ENCODE results near the gene NOD2.

DNA sequence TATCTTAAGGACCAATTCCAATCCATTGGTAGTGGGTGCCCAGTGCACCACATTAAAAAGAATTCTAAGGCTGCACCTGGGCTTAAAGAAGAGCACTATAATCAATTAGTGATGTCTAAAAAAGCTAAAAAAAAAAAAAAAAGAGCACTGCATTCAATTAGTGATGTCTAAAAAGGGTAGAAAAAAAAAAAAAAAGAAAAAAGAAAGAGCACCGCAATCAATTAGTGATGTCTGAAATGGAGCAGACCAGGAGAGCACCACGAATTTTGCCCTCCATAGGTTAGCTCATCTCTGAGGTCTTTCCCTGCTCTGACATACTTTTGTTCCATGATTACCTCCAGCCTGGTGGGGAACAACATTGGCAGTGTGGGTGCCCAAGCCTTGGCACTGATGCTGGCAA, 29.6 kb downstream of the NOD2 start:
- TF ChIP-seq, protein P1, sequence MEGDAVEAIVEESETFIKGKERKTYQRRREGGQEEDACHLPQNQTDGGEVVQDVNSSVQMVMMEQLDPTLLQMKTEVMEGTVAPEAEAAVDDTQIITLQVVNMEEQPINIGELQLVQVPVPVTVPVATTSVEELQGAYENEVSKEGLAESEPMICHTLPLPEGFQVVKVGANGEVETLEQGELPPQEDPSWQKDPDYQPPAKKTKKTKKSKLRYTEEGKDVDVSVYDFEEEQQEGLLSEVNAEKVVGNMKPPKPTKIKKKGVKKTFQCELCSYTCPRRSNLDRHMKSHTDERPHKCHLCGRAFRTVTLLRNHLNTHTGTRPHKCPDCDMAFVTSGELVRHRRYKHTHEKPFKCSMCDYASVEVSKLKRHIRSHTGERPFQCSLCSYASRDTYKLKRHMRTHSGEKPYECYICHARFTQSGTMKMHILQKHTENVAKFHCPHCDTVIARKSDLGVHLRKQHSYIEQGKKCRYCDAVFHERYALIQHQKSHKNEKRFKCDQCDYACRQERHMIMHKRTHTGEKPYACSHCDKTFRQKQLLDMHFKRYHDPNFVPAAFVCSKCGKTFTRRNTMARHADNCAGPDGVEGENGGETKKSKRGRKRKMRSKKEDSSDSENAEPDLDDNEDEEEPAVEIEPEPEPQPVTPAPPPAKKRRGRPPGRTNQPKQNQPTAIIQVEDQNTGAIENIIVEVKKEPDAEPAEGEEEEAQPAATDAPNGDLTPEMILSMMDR (IDR thresholded peaks at IDR 0.05) = no peak
- TF ChIP-seq POLR2A (IDR thresholded peaks at IDR 0.05) = no peak

Measured in heart left ventricle (tissue), 13 donors.